Right renal pelvis (tissue), 4 donors: ENCODE data around the gene MOAP1. TPM values are rescaled to one million over a fixed set of nuclear protein-coding genes. Genes with fewer than 3 reads are reported as not detected.
A peak's percentile ranks its signal among the peaks of the same experiment; 100 is the strongest.
"Not testable (repeated sequence)": the region's sequence is repeated elsewhere in the genome, so short reads cannot be mapped to it uniquely, and the experiment has no call there.

Experiments
- DNase-seq, 4 donors: peaks; one replicate each; pipeline ENCODE4 v3.0.0-alpha.2; 2013; ENCODE audit warnings: low read depth in 4 of 4, low spot score in 3 of 4, missing footprints in 1 of 4
- polyA plus RNA-seq, 4 donors: library from polyadenylated mRNA; unstranded; fragments of 120-200 nt; gene quantifications; one replicate each; pipeline ENCODE4 v1.2.1, GENCODE V29; 2013; ENCODE audit not compliant: insufficient read length in 4 of 4

MOAP1 gene
- polyA plus RNA-seq, 4 donors: 42.6 to 48.2 (median 45.5) TPM

GRCh38 chr14:93186466-93186865, 1.8 kb upstream of the MOAP1 start:
- DNase-seq: no peak

DNA sequence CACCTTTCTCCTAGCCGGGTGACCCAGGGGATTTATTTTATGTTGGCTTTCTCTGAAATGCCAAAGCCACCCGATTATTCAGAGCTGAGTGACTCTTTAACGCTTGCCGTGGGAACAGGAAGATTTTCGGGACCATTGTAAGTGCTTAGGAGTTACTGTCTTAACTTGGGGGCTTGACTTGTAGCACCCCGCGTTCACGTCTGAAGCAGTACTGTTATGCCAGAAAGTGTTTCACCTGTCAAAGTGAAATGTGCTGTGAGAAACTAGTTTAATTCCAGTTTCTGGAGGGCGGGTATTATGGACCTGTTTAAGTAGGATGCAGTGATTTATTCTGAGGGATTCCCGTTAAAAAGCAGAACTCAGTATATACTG, 638 bp upstream of the MOAP1 start:
- DNase-seq: peak in 1 of 4 donors; percentile 31

DNA sequence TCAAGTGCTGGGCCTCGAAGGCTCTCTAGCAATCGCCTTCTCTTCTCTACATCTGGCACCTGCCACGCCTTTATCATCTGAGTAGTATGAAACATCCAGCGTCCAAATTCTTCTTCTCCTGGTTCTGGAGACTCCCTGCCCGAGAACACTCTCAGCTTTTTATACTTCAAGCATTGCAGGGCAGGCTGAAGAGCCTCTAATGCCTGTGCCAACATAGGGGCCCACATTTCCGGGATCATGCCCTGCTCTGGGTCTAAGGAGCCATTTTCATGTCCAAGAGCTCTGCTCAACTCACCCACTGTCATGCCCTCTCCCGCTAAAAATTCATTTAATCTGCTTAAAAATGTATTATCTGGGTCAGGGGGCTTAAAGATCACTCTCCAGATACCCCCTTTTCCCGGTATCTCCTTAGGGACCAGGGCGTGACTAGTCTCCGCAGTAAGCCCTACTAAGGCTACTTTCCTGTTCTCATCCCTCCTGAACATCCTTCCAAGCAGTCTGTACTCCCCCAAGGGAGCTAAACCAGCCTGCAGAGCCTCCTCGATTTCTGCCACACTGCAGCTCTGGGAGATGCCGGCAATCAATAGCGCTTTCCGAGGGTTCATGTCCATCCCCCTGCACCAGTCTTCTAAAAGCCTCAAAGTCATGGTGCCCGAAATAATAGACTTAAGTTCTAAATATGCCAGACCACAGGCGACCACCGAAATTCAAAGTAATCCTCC, 940 bp downstream of the MOAP1 start:
- no peak for DNase-seq

DNA sequence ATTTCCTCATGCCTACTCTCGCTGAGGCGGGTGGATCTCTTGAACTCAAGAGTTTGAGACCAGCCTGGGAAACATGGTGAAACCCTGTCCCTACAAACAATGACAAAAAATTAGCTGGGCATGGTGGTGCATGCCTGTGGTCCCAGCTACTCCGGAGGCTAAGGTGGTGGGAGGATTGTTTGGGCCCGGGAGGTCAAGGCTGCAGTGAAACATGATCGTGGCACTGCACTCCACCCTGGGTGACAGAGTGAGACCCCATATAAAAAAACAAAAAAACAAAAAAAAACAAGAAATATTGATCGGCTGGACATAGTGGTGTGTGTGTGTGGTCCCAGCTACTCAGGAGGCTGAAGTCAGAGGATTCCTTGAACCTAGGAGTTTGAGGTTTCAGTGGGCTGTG, 9.2 kb downstream of the MOAP1 start:
- DNase-seq: no peak

- DNase-seq: not testable (repeated sequence)
Observed at GRCh38 chr14:93174731-93175130, 10.0 kb downstream of the MOAP1 start.

DNA sequence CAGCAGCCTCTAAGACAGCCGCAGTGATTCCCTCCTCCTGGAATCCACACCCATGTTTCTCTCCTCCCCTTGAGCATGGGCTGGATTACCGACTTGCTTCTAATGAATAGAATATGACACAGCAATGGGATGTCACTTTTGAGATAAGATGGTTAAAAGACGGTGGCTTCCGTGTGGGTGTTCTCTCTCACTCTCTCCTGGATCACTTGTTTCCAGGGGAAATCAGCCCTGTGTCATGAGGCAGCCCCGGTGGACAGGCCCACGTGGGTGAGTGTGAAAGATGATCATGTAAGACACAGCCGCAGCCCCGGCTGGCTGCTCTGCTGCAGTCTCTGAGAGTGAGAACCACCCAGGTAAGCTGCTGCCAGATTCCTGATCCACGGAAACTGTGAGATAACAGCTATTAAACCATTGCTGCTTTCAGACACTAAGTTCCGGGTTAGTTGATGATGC, 10.7 kb downstream of the MOAP1 start:
- DNase-seq: no peak

DNA sequence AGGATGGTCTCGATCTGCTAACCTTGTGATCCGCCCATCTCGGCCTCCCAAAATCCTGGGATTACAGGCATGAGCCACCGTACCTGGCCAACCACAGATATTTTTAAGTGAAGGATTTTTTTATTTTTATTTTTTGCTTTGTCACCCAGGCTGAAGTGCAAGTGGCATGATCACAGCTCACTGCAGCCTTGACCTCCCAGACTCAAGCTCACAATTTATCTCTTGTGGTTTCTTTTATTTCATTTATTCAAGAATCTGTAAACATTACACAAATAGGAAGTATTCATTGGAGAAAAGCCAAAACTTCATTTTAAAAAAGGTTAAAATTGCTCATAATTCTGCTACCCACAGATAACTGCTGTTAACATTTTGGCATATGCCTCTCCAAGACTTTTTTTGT, 13.3 kb downstream of the MOAP1 start:
- no peak for DNase-seq

DNA sequence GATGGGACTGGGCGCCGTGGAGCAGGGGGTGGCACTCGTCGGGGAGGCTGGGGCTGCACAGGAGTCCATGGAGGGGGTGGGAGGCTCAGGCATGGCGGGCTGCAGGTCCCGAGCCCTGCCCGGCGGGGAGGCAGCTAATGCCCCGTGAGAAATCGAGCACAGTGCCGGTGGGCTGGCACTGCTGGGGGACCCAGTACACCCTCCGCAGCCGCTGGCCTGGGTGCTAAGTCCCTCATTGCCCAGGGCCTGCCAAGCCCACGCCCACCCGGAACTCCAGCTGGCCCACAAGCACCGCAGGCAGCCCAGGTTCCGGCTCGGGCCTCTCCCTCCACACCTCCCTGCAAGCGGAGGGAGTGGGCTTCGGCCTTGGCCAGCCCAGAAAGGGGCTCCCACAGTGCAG, 14.6 kb downstream of the MOAP1 start:
- DNase-seq: not testable (repeated sequence)

- DNase-seq: not testable (repeated sequence)
Observed at GRCh38 chr14:93169619-93170018, 15.1 kb downstream of the MOAP1 start.

DNA sequence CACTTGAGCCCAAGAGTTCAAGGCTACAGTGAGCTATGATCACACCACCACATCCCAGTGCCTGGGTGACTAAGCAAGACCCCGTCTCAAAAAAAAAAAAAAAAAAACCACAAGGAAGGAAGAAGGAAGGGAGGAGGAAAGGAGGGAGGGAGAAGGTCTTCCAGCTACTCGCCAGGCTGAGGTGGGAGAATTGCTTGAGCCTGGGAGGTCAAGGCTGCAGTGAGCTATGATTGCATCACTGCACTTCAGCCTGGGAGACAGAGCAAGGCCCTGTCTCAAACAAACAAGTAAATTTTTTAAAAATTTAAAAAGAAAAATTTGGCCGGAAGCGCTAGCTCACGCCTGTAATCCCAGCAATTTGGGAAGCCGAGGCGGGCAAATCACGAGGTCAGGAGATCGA, 16.1 kb downstream of the MOAP1 start:
- not testable (repeated sequence) for DNase-seq

DNA sequence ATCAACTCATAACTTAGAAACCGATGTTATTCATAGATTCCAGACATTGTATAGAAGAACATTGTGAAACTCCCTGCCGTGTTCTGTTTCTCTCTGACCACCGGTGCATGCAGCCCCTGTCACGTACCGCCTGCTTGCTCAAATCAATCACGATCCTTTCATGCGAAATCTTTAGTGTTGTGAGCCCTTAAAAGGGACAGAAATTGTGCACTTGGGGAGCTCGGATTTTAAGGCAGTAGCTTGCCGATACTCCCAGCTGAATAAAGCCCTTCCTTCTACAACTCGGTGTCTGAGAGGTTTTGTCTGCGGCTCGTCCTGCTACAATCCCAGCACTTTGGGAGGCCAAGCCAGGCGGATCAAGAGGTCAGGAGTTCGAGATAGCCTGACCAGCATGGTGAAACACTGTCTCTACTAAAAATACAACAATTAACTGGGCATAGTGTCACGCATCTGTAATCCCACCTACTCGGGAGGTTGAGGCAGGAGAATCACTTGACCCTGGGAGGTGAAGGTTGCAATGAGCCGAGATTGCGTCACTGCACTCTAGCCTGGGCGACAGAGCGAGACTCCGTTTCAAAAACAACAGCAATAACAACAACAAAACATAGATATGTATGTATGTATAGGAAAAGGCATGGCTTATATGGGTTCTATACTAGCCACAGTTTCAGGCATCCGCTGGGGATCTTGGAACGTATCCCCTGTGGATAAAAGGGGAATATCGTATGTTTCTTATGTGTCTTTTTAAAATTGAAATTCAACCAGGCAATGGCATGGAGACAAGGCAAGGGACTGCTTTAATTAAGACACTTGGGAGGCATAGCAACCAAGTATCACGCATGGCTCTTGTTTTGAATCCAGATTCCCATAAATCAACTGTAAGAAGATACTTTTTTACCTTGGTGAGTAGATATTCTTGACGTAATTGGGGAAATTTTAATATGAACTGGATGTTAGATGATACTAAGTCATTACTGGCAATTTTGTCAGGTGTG, 19.1 kb downstream of the MOAP1 start:
- DNase-seq: not testable (repeated sequence)

DNA sequence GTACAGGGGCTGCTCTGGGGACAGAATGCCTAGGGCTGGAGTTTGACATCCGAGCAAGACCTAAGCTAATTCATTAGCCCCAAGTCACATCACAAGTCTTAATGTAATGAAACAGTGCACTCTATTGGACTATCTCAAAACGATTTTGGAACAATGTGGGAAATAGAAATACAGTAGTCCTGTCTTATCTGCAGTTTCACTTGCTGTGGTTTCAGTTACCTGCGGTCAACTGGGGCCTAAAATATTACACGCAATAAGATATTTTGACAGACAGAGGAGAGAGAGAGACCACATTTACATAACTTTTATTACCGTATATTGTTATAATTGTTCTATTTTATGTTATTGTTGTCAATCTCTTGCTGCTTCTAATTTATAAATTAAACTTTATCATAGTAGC, 21.1 kb downstream of the MOAP1 start:
- DNase-seq: no peak

- no peak for DNase-seq
Observed at GRCh38 chr14:93161411-93161940, 23.2 kb downstream of the MOAP1 start.

- no peak for DNase-seq
Observed at GRCh38 chr14:93160353-93160801, 24.3 kb downstream of the MOAP1 start.

DNA sequence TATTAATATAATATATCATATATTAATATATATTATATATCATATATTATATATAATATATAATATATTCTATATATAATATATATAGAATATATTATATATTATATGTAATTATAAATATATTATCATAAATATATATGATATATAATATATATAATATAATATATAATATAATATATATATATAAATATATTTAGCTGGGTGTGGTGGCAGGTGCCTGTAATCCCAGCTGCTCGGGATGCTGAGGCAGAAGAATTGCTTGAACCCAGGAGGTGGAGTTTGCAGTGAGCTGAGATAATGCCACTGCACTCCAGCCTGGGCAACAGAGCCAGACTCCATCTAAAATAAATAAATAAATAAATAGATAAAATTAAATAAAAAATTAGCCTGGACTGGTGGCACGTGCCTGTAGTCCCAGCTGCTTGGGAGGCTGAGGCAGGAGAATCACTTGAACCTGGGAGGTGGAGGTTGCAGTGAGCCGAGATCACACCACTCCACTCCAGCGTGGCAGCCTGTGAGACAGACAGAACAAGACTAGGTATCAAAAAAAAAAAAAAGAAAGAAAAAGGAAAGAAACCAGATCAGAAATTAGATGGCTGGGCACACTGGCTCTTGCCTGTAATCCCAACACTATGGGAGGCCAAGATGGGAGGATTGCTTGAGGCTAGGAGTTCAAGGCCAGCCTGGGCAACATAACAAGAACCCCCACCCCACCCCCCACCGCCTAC, 24.9 kb downstream of the MOAP1 start:
- not testable (repeated sequence) for DNase-seq

GRCh38 chr14:93158349-93158748, 26.3 kb downstream of the MOAP1 start:
- DNase-seq: not testable (repeated sequence)

DNA sequence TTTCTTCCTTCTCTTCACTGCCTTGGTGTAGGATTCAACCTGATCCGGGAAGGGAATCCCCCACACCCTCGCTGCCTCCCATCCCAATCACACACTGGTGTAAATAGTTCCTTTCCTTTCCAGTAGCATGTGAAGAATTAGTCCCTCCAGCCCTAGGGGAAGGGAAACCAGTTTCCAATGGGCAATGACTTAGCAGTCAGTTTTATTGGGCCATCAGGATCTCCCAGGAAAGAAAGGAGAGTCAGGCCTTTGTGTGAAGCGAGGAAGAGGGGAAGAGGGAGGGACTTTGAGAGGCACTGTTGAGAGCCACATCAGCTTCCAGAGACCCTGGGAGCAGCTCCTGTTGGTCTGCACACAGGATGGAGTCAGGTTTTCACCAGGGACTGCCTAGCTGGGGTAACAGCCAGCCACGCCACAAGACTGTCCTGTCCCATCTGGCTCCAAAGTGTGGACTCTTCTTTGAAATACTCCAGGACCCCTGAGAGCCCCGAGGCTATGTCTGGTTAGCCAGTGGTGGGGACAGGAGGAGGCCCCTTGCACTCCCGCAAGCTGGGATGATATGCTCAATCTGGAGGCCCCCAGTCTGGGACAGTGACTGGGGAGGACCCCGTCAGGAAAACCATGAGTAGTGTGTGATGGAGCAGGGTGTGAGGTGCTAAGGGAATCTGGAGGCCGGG, 27.9 kb downstream of the MOAP1 start:
- DNase-seq: no peak

DNA sequence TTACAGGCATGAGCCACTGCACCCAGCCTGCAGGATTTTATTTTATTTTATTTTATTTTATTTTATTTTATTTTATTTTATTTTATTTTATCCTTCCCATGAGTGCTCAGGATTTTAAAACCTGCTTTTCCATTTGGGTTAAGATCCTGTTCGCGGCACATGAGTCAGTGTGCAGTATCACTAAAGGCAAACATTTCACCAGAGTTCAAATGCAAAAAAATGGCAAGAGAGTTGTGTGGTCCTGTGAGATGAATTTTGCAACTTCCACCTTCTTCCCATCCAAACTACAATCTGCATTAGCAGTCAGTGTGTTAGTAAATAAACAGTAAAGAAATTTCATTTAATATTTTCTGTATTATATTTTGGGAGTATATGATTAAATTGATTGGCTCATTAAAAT, 29.0 kb downstream of the MOAP1 start:
- DNase-seq: no peak

DNA sequence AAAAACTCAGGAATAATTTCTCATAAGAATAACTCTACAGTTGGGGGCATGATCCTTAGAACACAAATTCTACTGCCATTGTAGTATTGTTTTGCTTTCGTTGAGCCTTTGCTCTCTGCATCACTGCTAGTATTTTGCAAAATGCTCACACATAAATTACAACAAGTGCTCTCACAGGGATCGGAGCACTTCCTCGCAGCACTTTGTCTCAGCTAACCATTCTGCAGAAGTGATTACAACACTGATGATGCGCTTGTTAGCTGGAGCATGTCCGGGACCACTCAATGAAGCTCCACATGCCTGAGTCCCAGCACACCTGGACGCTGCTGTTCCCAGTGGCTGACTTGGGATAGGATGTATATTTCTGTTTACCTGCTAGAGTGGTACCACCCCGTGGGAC, 31.6 kb downstream of the MOAP1 start:
- DNase-seq: no peak
